GM15510 (cell line): ENCODE results near the gene ZNF787.

Source experiments
- POLR2A ChIP-seq: IDR thresholded peaks from 3 replicates; pipeline ENCODE4 v1.6.1; 2011; ENCODE audit warnings: borderline replicate concordance; ENCODE audit not compliant: insufficient read length; ENCODE audit errors: extremely low read depth

The ZNF787 gene

GRCh38 chr19:56116606-56117005 lies 4.5 kb downstream of the ZNF787 start:
- no peak for TF ChIP-seq POLR2A

DNA sequence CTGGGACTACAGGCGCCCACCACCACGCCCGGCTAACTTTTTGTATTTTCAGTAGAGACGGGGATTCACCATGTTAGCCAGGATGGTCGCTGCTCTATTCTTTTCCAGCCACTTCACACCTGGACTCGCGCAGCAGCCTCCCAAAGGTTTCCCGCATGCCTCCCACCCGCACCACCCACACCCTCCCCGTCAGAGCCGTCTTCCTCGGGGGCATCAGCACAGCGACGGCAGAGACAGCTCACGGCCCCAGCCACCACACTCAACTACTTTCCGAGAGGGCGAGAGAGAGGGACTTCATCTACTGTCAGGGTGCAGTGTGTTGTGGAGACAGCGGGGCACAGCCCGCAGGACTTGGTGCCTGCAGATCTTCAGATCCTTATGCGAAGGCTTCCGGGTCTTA lies 5.6 kb downstream of the ZNF787 start:
- no peak for TF ChIP-seq POLR2A

GRCh38 chr19:56114778-56115110 lies 6.4 kb downstream of the ZNF787 start:
- no peak for TF ChIP-seq POLR2A

GRCh38 chr19:56114051-56114777 lies 6.9 kb downstream of the ZNF787 start:
- TF ChIP-seq POLR2A = no peak

GRCh38 chr19:56113074-56113632 lies 7.9 kb downstream of the ZNF787 start:
- TF ChIP-seq POLR2A = no peak

DNA sequence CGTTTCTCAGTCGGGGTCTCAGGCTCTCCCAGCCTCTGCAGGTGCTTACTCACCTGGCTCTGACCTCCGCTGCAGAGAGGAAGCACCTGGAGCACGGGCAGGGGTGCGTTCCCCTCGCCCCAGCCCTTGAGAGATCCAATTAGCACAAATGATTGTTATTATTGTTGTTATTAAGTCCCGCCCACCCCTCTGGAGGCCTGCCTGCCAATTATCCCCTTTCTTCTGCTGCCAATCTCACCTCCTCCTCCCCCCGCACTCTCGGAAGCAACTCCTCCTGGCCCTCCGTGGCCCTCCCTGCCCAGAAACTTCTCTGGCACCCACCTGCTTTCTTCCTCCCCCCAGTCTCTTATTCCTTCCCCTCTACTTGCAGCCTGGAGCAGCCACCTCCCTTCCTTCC lies 8.8 kb downstream of the ZNF787 start:
- TF ChIP-seq POLR2A = no peak

DNA sequence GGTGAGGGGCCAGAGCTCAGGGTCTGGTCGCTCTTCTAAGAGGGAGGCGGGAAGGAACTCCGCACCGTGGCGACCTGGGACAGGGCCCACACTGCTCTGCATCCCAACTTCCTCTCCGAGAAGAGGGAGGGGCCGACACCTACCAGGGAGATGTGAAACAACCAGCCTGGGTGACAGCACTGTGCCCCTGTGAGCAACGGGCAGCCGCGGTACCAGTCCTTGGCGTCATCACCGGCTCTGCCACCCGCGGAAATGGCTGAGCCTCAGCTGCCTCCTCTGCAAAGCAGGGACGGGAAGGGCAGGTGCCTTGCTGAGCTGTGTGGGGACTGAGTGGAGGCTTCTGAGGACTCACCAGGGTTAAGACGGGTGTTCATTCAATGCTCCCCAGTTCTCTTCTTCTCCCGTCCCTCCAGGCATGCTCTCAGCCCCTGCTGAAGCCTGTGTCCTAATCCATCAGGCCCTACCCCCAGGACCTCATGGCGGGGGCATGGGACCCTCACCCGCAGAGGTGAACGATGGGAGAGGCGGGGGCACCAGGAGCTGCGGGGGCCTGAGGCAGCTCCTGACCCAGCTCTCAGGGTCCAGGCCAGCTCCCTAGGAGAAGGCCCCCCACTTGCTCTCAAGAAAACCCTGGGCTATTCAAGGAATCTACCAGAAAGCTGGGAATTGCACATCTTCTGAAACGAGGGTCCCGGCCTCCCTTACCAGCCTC lies 9.3 kb downstream of the ZNF787 start:
- TF ChIP-seq POLR2A = no peak

DNA sequence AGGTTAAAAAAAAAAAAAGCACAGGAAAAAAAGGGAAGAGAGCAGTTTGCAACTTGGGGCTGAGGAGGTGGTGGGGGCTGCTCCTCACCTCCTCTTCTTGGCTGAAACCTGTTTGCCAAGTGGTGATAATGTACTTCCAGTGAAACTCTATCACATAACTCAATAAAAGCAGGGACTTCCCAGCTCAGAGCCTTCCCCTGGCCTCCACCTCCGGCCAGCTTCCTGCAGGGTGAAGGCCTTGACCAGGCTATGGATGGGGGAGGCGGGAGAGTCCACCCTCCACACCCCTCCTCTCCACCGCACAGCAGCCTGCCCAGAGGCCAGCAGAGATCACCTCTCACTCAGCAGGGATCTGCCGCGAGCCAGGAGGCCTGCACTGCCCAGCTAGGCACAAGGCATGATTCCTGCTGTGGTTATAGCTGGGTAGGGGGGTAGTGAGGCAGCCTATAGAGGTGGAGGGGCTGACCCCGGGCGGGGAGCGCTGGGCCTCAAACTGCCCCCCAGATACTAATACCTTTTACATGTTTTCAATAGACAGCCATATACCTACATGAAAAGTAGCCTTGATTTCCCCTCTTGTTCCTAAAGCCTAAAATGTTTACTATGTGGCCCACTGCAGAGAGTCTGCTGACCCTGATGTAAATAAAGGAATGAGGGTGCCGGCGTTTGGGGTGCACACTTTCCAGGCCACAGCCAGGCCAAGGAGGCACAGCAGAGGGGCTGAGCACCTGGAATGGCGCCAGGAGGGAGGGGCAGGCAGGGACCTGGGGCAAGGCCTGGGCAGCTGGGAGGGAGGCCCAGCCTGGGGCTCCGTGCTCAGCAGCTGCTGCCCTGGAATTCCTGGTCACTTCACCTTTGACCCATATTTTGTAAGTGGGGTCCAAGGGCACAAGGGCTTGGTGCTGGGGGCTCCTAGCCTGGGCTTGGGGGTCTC lies 10.3 kb downstream of the ZNF787 start:
- TF ChIP-seq POLR2A = no peak

- TF ChIP-seq POLR2A = no peak
Measured at GRCh38 chr19:56109226-56109625, 11.9 kb downstream of the ZNF787 start.

DNA sequence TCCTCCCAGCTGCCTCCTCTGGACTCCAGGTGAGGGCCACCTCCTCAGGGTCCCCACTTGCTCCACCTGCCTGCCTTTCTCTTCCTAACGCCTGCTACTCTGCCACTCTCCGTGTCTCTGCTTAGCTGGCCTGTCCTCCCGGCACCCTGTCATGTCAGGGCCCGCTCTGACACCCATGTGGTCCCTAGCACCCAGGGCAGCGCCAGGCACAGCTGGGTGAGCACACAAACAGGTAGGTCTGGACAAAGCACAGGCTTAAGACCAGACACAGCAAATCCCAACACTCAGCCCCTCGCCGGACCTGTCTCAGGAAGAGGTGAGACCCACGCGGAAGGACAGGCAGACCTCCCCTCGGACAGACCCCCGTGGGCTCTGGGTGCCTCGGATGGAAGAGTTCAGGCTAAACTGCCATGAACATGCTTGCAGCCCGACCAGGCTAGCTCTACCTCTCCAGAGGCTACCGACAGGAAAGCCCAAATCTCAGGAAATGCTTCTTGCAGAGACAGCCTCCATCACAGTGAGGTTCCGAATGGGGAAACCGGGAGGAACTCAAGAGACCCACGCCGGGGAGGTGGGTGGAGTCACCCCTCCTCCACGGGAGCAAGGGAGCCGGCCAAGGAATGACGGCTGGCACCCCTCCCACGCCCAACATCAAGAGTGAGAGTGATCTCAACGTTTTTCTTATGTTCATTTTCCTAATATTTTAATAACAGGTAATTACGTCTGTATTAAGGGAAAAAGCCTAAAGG lies 12.5 kb downstream of the ZNF787 start:
- no peak for TF ChIP-seq POLR2A

DNA sequence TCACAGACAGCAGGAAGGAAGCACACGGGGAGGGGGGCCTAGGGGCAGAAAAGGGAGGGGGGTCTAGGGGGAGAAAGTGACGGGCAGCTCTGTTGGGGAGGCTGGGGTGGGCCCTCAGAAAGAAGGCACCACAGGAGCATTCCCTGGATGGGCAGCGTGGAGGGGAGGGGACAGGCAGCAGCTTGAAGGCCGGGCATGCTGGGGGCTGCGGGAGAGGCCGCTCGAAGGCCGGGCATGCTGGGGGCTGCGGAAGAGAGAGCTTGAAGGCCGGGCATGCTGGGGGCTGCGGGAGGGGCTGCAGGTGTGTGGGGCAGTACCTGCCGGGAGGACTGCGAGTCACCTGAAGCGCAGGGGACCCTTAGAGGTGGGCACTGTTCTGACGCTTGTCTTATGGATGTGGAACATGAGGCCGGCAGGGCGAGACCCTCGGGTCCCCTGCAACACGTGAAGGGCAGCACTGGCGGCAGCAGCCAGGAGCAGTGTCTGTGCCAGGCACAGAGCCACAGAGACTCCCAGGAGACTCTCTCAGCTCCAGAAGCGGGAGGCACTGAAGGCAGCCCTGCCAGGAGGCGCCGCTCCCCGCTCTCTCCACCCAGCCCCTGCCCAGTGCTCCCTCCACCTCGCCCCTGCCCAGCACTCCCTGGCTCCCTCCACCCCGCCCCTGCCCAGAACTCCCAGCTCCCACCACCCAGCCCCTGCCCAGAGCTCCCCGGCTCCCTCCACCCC lies 13.3 kb downstream of the ZNF787 start:
- TF ChIP-seq POLR2A = no peak

DNA sequence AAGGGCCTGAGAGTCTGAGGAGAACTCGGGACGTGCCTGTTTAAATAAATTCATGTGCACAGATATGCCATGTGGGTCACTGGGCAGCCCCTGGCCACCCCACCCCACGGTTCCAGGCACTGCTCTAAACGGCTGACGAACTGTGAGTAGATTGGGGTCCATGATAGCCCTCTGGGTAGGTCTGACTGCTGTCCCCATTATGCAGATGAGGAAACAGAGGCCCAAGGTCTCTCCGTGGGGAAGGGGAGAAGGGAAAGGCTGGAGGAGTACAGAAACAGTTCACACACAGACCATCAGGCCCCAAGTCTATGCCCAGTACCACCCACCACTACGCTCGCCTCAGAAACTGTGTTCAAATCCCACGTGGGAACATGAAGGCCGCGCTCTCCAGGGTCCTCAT lies 14.1 kb downstream of the ZNF787 start:
- TF ChIP-seq POLR2A = no peak

- TF ChIP-seq POLR2A = no peak
Measured at GRCh38 chr19:56106397-56106849, 14.7 kb downstream of the ZNF787 start.

DNA sequence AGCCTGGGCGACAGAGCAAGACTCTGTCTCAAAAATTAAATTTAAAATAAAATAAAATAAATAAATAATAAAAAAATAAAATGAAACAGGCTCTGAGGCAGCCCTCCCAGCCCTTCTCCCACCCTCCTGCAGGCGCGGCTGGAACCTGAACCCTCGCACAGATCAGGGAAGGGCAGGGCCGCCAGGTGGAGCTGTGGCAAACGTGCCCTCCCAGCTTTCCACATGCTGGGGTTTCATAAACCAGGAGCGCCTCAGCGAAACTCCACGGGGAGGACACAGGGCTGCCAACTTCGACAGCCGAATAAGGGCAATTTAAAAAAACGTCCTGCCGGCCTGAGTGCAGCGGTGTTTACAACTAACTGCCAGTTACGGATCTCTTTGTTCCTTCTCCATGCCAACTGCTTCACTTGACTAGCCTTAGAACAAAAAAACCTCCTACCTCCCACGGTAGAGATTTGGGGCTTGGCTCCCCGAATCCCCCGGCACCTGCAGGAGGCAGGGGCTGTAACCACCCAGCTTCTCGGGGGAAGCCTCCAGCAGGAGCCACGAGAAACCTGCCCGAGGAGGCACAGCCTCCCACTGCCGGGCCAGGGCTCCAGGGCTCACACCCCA lies 15.9 kb downstream of the ZNF787 start:
- TF ChIP-seq POLR2A = no peak

DNA sequence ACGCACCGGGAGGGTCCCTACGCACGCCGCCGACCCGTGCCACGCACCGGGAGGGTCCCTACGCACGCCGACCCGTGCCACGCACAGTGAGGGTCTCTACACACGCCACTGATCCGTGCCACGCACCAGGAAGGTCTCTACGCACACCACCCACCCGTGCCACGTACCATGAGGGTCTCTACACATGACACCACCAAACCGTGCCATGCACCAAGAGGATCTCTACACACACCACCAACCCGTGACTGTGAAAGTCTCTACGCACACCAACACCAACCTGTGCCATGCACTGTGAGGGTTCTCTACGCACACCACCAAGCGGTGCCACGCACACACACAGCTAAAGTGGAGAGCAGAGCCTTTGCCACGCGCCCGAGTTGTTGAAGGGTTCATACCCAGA lies 16.7 kb downstream of the ZNF787 start:
- TF ChIP-seq POLR2A = no peak
